Upper lobe of left lung (tissue), 6 donors: ENCODE results near the gene FMNL2. TPM values are rescaled to one million over a fixed set of nuclear protein-coding genes. Genes with fewer than 3 reads are reported as not detected.

Experiments used
- ATAC-seq, 2 donors: fragments of 200-7000 bp; cut with Tn5 transposase; one replicate each; pipeline ENCODE4 v1.9.1; 2022; ENCODE audit warnings: mild to moderate bottlenecking in 2 of 2, moderate library complexity in 2 of 2; ENCODE audit not compliant: low FRiP score in 2 of 2
- DNase-seq, 2 donors: peaks; one replicate each; pipeline ENCODE4 v3.0.0-alpha.2; 2019 to 2020
- H3K27ac ChIP-seq, 4 donors: fragments of 200-600 bp; sonication (generic); one replicate each; pipeline ENCODE4 v1.5.1; 2016 to 2019
- H3K27me3 ChIP-seq, 4 donors: fragments of 200-600 bp; sonication (generic); one replicate each; pipeline ENCODE4 v1.5.1; 2017 to 2019
- H3K36me3 ChIP-seq, 4 donors: fragments of 200-600 bp; sonication (generic); one replicate each; pipeline ENCODE4 v1.5.1; 2016 to 2019
- H3K4me1 ChIP-seq, 4 donors: fragments of 200-600 bp; sonication (generic); one replicate each; pipeline ENCODE4 v1.5.1; 2018 to 2019
- H3K4me3 ChIP-seq, 4 donors: fragments of 200-600 bp; sonication (generic); one replicate each; pipeline ENCODE4 v1.5.1; 2017 to 2019; ENCODE audit warnings: mild to moderate bottlenecking in 2 of 4, moderate library complexity in 1 of 4
- H3K9me3 ChIP-seq, 4 donors: fragments of 200-600 bp; sonication (generic); one replicate each; pipeline ENCODE4 v1.5.1; 2018 to 2019
- CTCF ChIP-seq, 6 experiments: fragments of 450-650 bp in 4 of 6; fragments of 200-600 bp in 2 of 6; sonication (generic) in 2 of 6; IDR thresholded peaks; one replicate each; pipeline ENCODE4 v1.5.1; 2016 to 2019; ENCODE audit warnings: antibody characterized with exemption in 6 of 6
- EP300 ChIP-seq, 4 donors: sonication (generic); formaldehyde crosslinking; IDR thresholded peaks; one replicate each; pipeline ENCODE4 v1.5.1; 2017; ENCODE audit warnings: antibody characterized with exemption in 4 of 4, control low read depth in 2 of 4
- POLR2A ChIP-seq, 4 donors: fragments of 450-650 bp; IDR thresholded peaks; one replicate each; pipeline ENCODE4 v1.5.1; 2016 to 2017; ENCODE audit warnings: antibody characterized with exemption in 4 of 4, mild to moderate bottlenecking in 2 of 4
- POLR2AphosphoS5 ChIP-seq, 2 donors: sonication (generic); formaldehyde crosslinking; IDR thresholded peaks; one replicate each; pipeline ENCODE4 v1.5.1; 2017; ENCODE audit warnings: antibody characterized with exemption in 2 of 2
- WGBS, 2 donors: methylation state at CpG; one replicate each; pipeline ENCODE4 v1.1.5; 2017 to 2018; 5-methylcytosine and 5-hydroxymethylcytosine counted together
- total RNA-seq, 6 donors: library from RNA; depleted of rRNA in 4 of 6; stranded (reverse); fragments of >200 nt in 4 of 6; gene quantifications; one replicate each; pipeline versions ENCODE4 v1.1.0 to v1.2.1, GENCODE V29; 2016 to 2021
- donor health status: DM: no; HTN: no; CAD: no; lungs with moderate emphysema.
- donor health status: DM: no; HTN: yes; CAD: no; lungs with severe emphysema.

FMNL2 gene
- total RNA-seq, 6 donors from 2014 or later: 49.9 to 160 (median 66.9) TPM

DNA sequence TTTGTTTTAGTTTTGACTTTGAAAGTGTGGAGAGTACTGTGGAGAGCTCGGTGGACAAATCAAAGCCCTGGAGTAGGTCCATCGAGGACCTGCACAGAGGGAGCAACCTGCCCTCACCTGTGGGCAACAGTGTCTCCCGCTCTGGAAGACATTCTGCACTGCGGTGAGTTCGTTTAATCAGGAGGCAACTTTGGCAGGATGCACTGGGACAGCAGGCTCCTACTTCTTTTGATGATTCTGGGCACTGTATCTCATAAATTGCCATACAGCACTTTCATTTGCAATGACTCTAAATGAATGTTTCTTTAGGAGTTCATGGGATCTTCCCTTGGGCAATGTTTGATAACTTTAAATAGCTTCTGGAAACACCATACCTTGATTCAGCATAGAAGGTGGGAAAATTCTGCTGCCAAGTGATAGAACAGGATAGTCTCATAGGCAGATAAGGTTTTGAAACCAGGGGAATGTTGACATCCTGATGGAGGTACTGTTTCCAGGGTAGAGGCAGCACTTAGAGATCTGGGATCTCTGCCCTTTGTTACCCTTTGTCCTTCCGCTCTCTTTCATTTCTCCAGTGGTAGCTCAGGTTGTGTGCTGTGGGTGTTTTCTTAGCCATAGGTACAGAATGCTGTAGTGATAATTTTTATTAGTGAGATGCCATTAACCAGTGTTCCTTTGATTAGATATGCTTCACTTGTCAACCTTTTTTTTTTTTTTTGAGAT, 226.1 kb downstream of the FMNL2 start:
- Histone ChIP-seq H3K36me3 (peaks cover 0 to 23% (median 4%) of the 10 kb centered on the region in 4 donors), H3K4me3 (no peak overlapping the region), H3K9me3 (no peaks in the 10 kb centered on the region), H3K27ac (no peak overlapping the region), H3K4me1 (no peaks in the 10 kb centered on the region), H3K27me3 (no peaks in the 10 kb centered on the region)
- TF ChIP-seq CTCF (IDR thresholded peaks at IDR 0.05) (no peak), EP300 (IDR thresholded peaks at IDR 0.05) (no peak), POLR2A (IDR thresholded peaks at IDR 0.05) (no peak), POLR2AphosphoS5 (IDR thresholded peaks at IDR 0.05) (no peak)
- ATAC-seq: no peak
- 93% methylated on average over 6 of the region's 6 CpGs for WGBS, 2 donors
- no peak for DNase-seq

DNA sequence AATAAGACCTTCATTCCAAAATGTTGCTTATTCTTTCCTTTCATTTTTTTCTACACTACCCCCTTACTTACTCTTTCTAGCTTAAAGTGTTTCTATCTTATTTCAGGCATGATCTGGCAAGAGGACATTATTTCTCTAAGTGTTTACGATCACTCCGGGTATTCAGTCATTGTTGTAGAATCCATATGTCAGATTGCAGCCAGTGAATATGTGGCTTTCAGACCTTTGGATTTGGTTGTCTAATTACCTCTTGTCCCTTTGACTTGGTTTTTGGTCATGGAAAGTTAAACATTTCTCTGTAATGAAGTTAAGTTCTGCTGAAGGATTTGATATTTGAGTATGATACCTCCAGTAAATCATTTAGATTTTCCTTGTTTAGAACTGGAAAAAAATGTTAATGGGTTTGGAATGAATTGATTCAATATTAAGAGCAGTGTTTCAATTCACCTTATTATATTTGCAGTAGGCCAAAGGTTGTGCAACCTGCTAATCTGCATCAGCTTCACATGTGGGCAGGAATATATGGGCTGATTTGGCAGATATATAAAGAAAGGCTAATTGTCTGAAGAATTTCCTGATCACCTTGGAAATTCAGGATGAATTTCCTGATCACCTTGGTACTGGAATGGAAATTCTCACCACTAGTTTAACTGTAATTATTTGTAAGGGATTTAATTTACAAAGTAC, 227.4 kb downstream of the FMNL2 start:
- Histone ChIP-seq H3K27me3 (no peaks in the 10 kb centered on the region), H3K4me1 (no peaks in the 10 kb centered on the region), H3K36me3 (peaks cover 0 to 23% (median 4%) of the 10 kb centered on the region in 4 donors), H3K9me3 (no peaks in the 10 kb centered on the region), H3K4me3 (no peak overlapping the region), H3K27ac (no peak overlapping the region)
- 75 to 83% methylated on average over 2 of the region's 2 CpGs for WGBS, 2 donors
- ATAC-seq (no peak), DNase-seq (no peak)
- TF ChIP-seq EP300 (IDR thresholded peaks at IDR 0.05) (no peak), POLR2AphosphoS5 (IDR thresholded peaks at IDR 0.05) (no peak), POLR2A (IDR thresholded peaks at IDR 0.05) (no peak), CTCF (IDR thresholded peaks at IDR 0.05) (no peak)

DNA sequence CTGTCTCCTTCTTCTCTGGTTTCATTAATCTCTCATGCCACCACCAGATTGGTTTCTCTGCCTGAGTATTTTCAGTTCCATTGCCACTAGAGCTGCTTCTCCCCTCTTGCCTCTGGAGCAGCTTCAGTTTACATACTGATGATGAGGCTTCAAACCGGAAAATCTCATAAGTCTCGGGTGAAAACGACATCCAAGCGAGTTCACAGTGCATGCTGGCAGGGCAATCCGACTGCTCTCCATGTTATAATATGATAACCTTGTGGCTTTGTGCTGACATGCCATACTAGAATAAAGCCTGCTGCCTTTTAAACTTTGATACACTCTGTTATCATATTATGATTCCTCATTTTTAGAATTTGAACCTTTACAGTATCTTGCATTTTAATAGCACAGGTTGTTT, 228.8 kb downstream of the FMNL2 start:
- H3K27me3 ChIP-seq: no peaks in the 10 kb centered on the region
- H3K4me1 ChIP-seq: no peaks in the 10 kb centered on the region
- DNase-seq (no peak), ATAC-seq (no peak)
- H3K36me3 ChIP-seq: peaks cover 0 to 20% (median 3%) of the 10 kb centered on the region in 4 donors
- no peak overlapping the region for H3K4me3 ChIP-seq
- no peak for TF ChIP-seq EP300 (IDR thresholded peaks at IDR 0.05)
- TF ChIP-seq POLR2A (IDR thresholded peaks at IDR 0.05): no peak
- TF ChIP-seq CTCF (IDR thresholded peaks at IDR 0.05): no peak
- TF ChIP-seq POLR2AphosphoS5 (IDR thresholded peaks at IDR 0.05): no peak
- H3K9me3 ChIP-seq: no peaks in the 10 kb centered on the region
- H3K27ac ChIP-seq: no peak overlapping the region
- WGBS, 2 donors: 83 to 87% methylated on average over 5 of the region's 5 CpGs

GRCh38 chr2:152564754-152565551, 230.0 kb downstream of the FMNL2 start:
- no peak overlapping the region for H3K4me3 ChIP-seq
- no peaks in the 10 kb centered on the region for H3K9me3 ChIP-seq
- no peak for DNase-seq
- no peak overlapping the region for H3K27ac ChIP-seq
- no peaks in the 10 kb centered on the region for H3K4me1 ChIP-seq
- H3K36me3 ChIP-seq: peaks cover 0 to 14% (median 3%) of the 10 kb centered on the region in 4 donors
- H3K27me3 ChIP-seq: no peaks in the 10 kb centered on the region
- no peak for ATAC-seq
- WGBS, 2 donors: 89 to 92% methylated on average over 4 of the region's 4 CpGs
- TF ChIP-seq EP300 (IDR thresholded peaks at IDR 0.05) (no peak), POLR2AphosphoS5 (IDR thresholded peaks at IDR 0.05) (no peak), CTCF (IDR thresholded peaks at IDR 0.05) (no peak), POLR2A (IDR thresholded peaks at IDR 0.05) (no peak)
